ENCODE data around the gene KCNC4. TPM values are rescaled to one million over a fixed set of nuclear protein-coding genes. Genes with fewer than 3 reads are reported as not detected.
A peak's percentile ranks its signal among the peaks of the same experiment; 100 is the strongest.

KCNC4 gene
- total and polyA plus RNA-seq, 2 experiments from 2014 or later = 8.9 to 12.1 TPM

DNA sequence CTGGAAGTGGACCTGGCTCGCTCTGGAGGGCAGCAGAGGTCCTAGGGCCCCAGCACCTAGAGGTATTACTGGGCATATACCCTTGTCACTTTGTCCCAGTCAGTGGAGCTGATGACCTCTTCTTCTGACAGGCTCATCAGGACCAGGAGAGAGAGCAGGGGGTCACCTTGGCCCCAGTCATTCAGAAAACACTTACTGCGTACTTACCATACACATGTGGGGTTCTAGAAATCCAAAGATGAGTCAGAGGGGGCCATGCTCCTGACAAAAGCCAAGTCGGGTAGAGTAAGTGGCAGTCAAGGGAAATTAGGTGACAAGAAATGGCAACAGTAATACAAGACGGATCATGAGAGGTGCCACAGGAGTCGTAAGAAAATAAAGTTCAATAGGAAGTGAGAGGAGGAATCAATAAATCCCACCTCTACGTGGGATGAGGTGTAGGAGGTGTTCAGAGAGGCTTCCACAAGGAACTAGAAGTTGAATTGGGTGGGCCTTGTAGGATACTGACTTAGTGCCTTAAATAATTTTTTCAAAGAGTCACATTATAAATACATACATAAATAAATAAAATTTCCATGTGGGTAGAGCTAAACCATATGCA, 6.8 kb downstream of the KCNC4 start:
- 96 to 97% methylated on average over 6 of the region's 6 CpGs for WGBS, 2 experiments (ENCODE audit: low coverage in 1 of 2, low lambda C conversion rate in 2 of 2, missing lambda C conversion rate in 2 of 2)

DNA sequence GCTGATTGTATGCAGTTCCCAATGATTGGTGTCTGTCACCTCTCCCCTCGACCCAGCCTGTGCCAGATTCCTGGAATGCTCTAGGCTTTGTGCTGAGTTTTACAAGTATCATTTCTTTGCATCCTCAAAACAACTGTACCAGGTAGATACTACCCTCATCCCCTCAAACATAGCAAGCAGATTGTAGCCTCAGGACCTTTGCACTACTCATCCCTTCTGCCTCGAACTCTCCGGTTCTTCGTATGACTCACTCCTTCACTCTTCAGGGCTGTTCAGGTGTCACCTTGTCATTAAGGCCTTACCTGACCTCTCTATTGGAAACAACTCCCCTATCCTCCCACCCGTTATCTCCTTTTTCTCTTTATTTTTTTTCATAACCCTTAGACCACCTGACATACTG, 8.0 kb downstream of the KCNC4 start:
- no peak for DNase-seq
- 88 to 89% methylated on average over 5 of the region's 5 CpGs for WGBS, 2 experiments (ENCODE audit: low coverage in 1 of 2, low lambda C conversion rate in 2 of 2, missing lambda C conversion rate in 2 of 2)
- no peak overlapping the region for H3K9ac ChIP-seq

More for the DNA sequence above, 6.8 kb downstream of the KCNC4 start:
- in situ Hi-C loops (cut with MboI) = no loop called here
- Histone ChIP-seq H2AFZ (no peak overlapping the region), H3K27ac (no peak overlapping the region), H3F3A (ENCODE audit: insufficient read depth) (no peaks in the 10 kb centered on the region; the same call in 1 of the 2 replicates), H3K9me2 (ENCODE audit: insufficient read depth) (no peaks in the 10 kb centered on the region), H3K4me3 (no peak overlapping the region), H4K20me1 (ENCODE audit: insufficient read depth) (0 out of 2 replicates have a peak, but pooled peaks cover 4% of the 10 kb centered on the region), H3K79me2 (ENCODE audit: insufficient read depth) (peaks cover 98% of the 10 kb centered on the region), H3K36me3 (ENCODE audit: low read depth) (no peaks in the 10 kb centered on the region), H3K9me3 (ENCODE audit: low read depth) (no peaks in the 10 kb centered on the region), H3K4me2 (ENCODE audit: unreplicated experiment) (no peak overlapping the region), H3K27me3 (replicated peaks; ENCODE audit: insufficient read depth) (no peaks in the 10 kb centered on the region), H3K9ac (no peak overlapping the region), H3K4me1 (ENCODE audit: insufficient read depth) (peaks cover 36% of the 10 kb centered on the region)
- DNase-seq = no peak
- no peak for TF ChIP-seq EZH2 (IDR thresholded peaks at IDR 0.05; ENCODE audit: insufficient read depth, poor library complexity, severe bottlenecking)
- no peak for TF ChIP-seq EZH2phosphoT487 (IDR thresholded peaks at IDR 0.05; ENCODE audit: insufficient read depth, low read depth)

DNA sequence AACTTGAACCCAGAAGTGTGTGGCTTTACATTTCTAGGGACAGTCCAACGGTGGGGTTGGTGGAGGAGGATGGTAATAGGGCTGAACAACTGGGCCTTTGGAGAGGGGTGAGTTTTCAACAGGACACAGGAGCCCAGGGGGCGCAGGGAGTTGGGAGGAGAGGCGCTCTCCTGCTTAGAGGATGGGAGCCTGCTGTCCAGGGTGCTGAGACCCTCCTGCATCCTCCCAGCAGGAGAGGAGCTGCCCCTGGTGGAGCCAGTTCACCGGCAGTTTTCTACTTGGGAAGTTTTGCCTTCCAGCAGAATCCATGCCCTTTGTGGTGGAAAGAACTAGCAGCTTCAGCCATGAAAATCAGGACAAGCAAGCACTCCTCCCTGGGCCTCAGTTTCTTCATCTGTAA, 8.6 kb downstream of the KCNC4 start:
- in situ Hi-C loops (cut with MboI) = no loop called here
- Histone ChIP-seq H3K4me1 (ENCODE audit: insufficient read depth) (peaks cover 20% of the 10 kb centered on the region), H3F3A (ENCODE audit: insufficient read depth) (no peaks in the 10 kb centered on the region; the same call in 1 of the 2 replicates), H3K4me2 (ENCODE audit: unreplicated experiment) (no peak overlapping the region), H2AFZ (no peak overlapping the region), H3K79me2 (ENCODE audit: insufficient read depth) (peaks cover 94% of the 10 kb centered on the region), H3K36me3 (ENCODE audit: low read depth) (no peaks in the 10 kb centered on the region), H3K9ac (no peak overlapping the region), H3K27me3 (replicated peaks; ENCODE audit: insufficient read depth) (no peaks in the 10 kb centered on the region), H3K4me3 (no peak overlapping the region), H4K20me1 (ENCODE audit: insufficient read depth) (0 out of 2 replicates have a peak, but pooled peaks cover 4% of the 10 kb centered on the region), H3K27ac (no peak overlapping the region), H3K9me2 (ENCODE audit: insufficient read depth) (no peaks in the 10 kb centered on the region), H3K9me3 (ENCODE audit: low read depth) (no peaks in the 10 kb centered on the region)
- WGBS, 2 experiments (ENCODE audit: low coverage in 1 of 2, low lambda C conversion rate in 2 of 2, missing lambda C conversion rate in 2 of 2) = 75 to 79% methylated on average over 4 of the region's 4 CpGs
- DNase-seq = peak; percentile 42
- TF ChIP-seq EZH2phosphoT487 (IDR thresholded peaks at IDR 0.05; ENCODE audit: insufficient read depth, low read depth) (no peak), EZH2 (IDR thresholded peaks at IDR 0.05; ENCODE audit: insufficient read depth, poor library complexity, severe bottlenecking) (no peak)

More for the DNA sequence above, 8.0 kb downstream of the KCNC4 start:
- TF ChIP-seq EZH2phosphoT487 (IDR thresholded peaks at IDR 0.05; ENCODE audit: insufficient read depth, low read depth) = no peak
- TF ChIP-seq EZH2 (IDR thresholded peaks at IDR 0.05; ENCODE audit: insufficient read depth, poor library complexity, severe bottlenecking) = no peak
- H3K27me3 ChIP-seq (replicated peaks; ENCODE audit: insufficient read depth) = no peaks in the 10 kb centered on the region
- no peaks in the 10 kb centered on the region for H3K36me3 ChIP-seq (ENCODE audit: low read depth)
- peaks cover 94% of the 10 kb centered on the region for H3K79me2 ChIP-seq (ENCODE audit: insufficient read depth)
- no peak overlapping the region for H3K4me3 ChIP-seq
- no peak overlapping the region for H2AFZ ChIP-seq
- H3K9me2 ChIP-seq (ENCODE audit: insufficient read depth) = no peaks in the 10 kb centered on the region
- H4K20me1 ChIP-seq (ENCODE audit: insufficient read depth) = 0 out of 2 replicates have a peak, but pooled peaks cover 4% of the 10 kb centered on the region
- no peaks in the 10 kb centered on the region for H3K9me3 ChIP-seq (ENCODE audit: low read depth)
- H3F3A ChIP-seq (ENCODE audit: insufficient read depth) = no peaks in the 10 kb centered on the region; the same call in 1 of the 2 replicates
- no peak overlapping the region for H3K27ac ChIP-seq
- H3K4me1 ChIP-seq (ENCODE audit: insufficient read depth) = peaks cover 26% of the 10 kb centered on the region
- H3K4me2 ChIP-seq (ENCODE audit: unreplicated experiment) = no peak overlapping the region
- in situ Hi-C loops (cut with MboI) = no loop called here

DNA sequence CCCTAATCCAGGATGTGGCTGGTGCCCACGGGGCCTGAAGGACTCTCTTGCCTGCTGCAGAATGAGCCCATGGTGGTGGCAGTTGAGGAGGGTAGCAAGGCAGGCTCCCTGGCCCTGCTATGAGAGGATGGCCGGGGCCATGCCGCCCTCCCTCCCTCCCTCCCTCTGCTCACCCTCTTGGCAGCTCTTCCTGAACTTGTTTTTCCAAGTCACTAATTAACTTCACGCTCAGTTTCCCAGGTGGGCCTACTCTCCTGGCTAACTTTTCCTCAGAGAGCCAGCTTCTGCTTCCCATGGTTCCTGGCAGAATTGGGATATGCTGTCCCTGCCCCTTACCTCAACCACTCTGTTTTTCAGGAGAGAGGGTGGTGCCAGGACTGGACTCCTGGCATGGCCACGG, 10.2 kb downstream of the KCNC4 start:
- WGBS, 2 experiments (ENCODE audit: low coverage in 1 of 2, low lambda C conversion rate in 2 of 2, missing lambda C conversion rate in 2 of 2) = 79 to 93% methylated on average over 4 of the region's 5 CpGs
- no peak for TF ChIP-seq EZH2 (IDR thresholded peaks at IDR 0.05; ENCODE audit: insufficient read depth, poor library complexity, severe bottlenecking)
- no peak for TF ChIP-seq EZH2phosphoT487 (IDR thresholded peaks at IDR 0.05; ENCODE audit: insufficient read depth, low read depth)

More for the DNA sequence above, 10.2 kb downstream of the KCNC4 start:
- Histone ChIP-seq H3K4me1 (ENCODE audit: insufficient read depth) (peaks cover 6% of the 10 kb centered on the region; the same call in 1 of the 2 replicates), H3K9ac (no peak overlapping the region), H3K79me2 (ENCODE audit: insufficient read depth) (peaks cover 88% of the 10 kb centered on the region), H3K27ac (no peak overlapping the region), H3K27me3 (replicated peaks; ENCODE audit: insufficient read depth) (no peaks in the 10 kb centered on the region), H3K36me3 (ENCODE audit: low read depth) (no peaks in the 10 kb centered on the region), H3K4me2 (ENCODE audit: unreplicated experiment) (no peak overlapping the region), H2AFZ (no peak overlapping the region), H4K20me1 (ENCODE audit: insufficient read depth) (no peaks in the 10 kb centered on the region), H3K9me2 (ENCODE audit: insufficient read depth) (no peaks in the 10 kb centered on the region), H3F3A (ENCODE audit: insufficient read depth) (no peaks in the 10 kb centered on the region), H3K9me3 (ENCODE audit: low read depth) (no peaks in the 10 kb centered on the region), H3K4me3 (no peak overlapping the region)
- in situ Hi-C loops (cut with MboI) = no loop called here
- DNase-seq = no peak
